OCI-LY1 (cell line): Measurements from ENCODE around the gene BBS12.

Experiments
- EZH2 ChIP-seq: fragments of 200-600 bp; sonication (generic), shearing (Covaris generic); IDR thresholded peaks from 2 replicates; pipeline ENCODE4 v1.8.0; 2017; ENCODE audit warnings: borderline replicate concordance, mixed run types, mild to moderate bottlenecking, antibody characterized with exemption, low read length, moderate library complexity, mixed read lengths
- TF ChIP-seq, protein P1 (sequence below): fragments of 200-600 bp; sonication (generic), shearing (Covaris generic); IDR thresholded peaks from 2 replicates; pipeline ENCODE4 v1.5.1; 2017; ENCODE audit warnings: mild to moderate bottlenecking, antibody characterized with exemption, low read length, moderate library complexity, mixed read lengths

DNA sequence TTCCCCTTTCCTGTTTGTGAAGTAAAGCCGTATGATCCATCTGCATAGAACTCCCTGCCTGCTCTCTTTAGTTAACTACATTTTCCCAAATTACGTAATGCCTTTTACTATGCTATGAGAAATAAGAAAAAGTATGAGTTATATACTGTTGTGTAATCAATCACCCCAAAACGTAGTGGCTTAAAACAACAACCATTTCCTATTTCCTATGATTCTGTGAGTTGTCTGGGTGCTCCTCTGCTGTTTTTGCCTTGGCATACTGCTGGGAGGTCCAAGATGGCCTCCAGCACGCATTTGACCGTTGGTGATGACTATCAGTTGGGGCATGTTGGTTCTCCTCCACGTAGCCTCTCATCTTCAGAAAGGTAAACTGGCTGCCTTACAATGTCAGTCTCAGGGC lies 39.8 kb downstream of the BBS12 start:
- TF ChIP-seq, protein P1, sequence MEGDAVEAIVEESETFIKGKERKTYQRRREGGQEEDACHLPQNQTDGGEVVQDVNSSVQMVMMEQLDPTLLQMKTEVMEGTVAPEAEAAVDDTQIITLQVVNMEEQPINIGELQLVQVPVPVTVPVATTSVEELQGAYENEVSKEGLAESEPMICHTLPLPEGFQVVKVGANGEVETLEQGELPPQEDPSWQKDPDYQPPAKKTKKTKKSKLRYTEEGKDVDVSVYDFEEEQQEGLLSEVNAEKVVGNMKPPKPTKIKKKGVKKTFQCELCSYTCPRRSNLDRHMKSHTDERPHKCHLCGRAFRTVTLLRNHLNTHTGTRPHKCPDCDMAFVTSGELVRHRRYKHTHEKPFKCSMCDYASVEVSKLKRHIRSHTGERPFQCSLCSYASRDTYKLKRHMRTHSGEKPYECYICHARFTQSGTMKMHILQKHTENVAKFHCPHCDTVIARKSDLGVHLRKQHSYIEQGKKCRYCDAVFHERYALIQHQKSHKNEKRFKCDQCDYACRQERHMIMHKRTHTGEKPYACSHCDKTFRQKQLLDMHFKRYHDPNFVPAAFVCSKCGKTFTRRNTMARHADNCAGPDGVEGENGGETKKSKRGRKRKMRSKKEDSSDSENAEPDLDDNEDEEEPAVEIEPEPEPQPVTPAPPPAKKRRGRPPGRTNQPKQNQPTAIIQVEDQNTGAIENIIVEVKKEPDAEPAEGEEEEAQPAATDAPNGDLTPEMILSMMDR = no peak
- TF ChIP-seq EZH2 = no peak
